Measurements from ENCODE around the gene GUCA2A. TPM values are rescaled to one million over a fixed set of nuclear protein-coding genes. Genes with fewer than 3 reads are reported as not detected.

The GUCA2A gene
- total RNA-seq, 4 donors from 2014 or later, result 6.0 TPM; not detected in 3

DNA sequence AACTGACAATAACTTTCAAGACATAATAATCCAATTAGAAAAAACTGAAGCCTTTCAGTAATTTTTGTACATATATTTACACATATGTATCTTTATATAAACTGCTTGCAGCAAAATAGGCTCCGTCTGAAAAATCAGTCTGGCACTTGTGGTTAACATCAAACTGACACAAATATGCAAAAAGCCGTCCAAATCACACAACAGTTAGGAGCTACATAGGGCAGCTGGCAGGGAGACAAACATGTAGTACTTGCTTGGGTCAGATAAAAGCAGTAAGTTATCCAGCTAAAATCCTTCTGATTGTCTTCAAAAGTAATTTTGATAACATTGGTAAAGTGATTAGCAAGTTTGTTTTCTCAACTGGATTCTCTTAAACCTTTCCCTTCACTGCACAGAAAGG lies 14.7 kb upstream of the GUCA2A start:
- H3K36me3 ChIP-seq, result peaks cover 0 to 5% of the 10 kb centered on the region in 2 donors
- no peak overlapping the region for H3K27ac ChIP-seq
- TF ChIP-seq POLR2A (IDR thresholded peaks at IDR 0.05) (no peak), CTCF (IDR thresholded peaks at IDR 0.05 in 4 of 5, conservative IDR thresholded peaks at IDR 0.05 in 1 of 5) (no peak)
- ATAC-seq (no peak), DNase-seq (no peak)
- H3K4me1 ChIP-seq, result no peaks in the 10 kb centered on the region
- no peak overlapping the region for H3K4me3 ChIP-seq
- in situ Hi-C loops (cut with MboI; ENCODE audit: low sequenced_read_pairs in 4 of 4) (loop anchor here in 2 of 4 donors (10.0 kb wide), 2 partner anchors 146 to 604 kb away; no protein-coding TSS in a partner anchor), intact Hi-C loops (cut with DNase I; ENCODE audit: low total_unique reads) (loop anchor here (10.0 kb wide), 1 partner anchor 276 kb away; the partner anchor contains the start of genes PPCS and ZMYND12)
- no peaks in the 10 kb centered on the region for H3K27me3 ChIP-seq
- no peaks in the 10 kb centered on the region for H3K9me3 ChIP-seq

GRCh38 chr1:42178249-42178648 lies 13.7 kb upstream of the GUCA2A start:
- ATAC-seq, result no peak
- intact Hi-C loops (cut with DNase I; ENCODE audit: low total_unique reads), result loop anchor here (10.0 kb wide), 1 partner anchor 277 kb away; the partner anchor contains the start of genes PPCS and ZMYND12
- no peak for DNase-seq
- TF ChIP-seq CTCF (IDR thresholded peaks at IDR 0.05 in 4 of 5, conservative IDR thresholded peaks at IDR 0.05 in 1 of 5), result no peak
- H3K27me3 ChIP-seq, result no peaks in the 10 kb centered on the region
- peaks cover 0 to 5% of the 10 kb centered on the region in 2 donors for H3K36me3 ChIP-seq
- H3K27ac ChIP-seq, result no peak overlapping the region
- in situ Hi-C loops (cut with MboI; ENCODE audit: low sequenced_read_pairs in 4 of 4), result loop anchor here in 2 of 4 donors (10.0 kb wide), 2 partner anchors 147 to 603 kb away; no protein-coding TSS in a partner anchor
- H3K4me3 ChIP-seq, result no peak overlapping the region
- peaks cover 6% of the 10 kb centered on the region in 2 donors for H3K4me1 ChIP-seq
- H3K9me3 ChIP-seq, result no peaks in the 10 kb centered on the region

DNA sequence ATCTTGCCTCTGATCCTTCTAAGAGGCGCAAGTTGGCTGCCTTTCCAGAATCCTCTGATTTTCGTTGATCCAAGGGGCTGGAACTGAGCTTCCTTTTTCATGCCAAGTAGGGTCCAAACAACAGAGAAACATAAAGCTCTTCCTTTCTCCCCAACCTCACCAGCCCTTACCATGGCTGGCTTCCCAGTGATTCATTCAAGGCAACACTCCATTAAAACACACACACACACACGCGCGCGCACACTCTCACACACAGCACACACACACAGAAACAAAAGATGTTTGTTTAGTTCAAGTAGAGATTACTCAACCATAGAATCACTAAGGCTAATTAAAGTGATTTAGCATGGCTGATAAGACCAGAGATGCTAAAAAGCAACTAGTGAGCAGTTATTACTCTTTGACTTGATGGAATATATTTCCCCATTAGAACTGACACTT lies 13.0 kb upstream of the GUCA2A start:
- Histone ChIP-seq H3K27me3 (no peaks in the 10 kb centered on the region), H3K27ac (no peak overlapping the region), H3K4me1 (peaks cover 13% of the 10 kb centered on the region in 2 donors), H3K36me3 (peaks cover 0 to 5% of the 10 kb centered on the region in 2 donors), H3K9me3 (no peaks in the 10 kb centered on the region), H3K4me3 (no peak overlapping the region)
- intact Hi-C loops (cut with DNase I; ENCODE audit: low total_unique reads), result loop anchor here (10.0 kb wide), 1 partner anchor 277 kb away; the partner anchor contains the start of genes PPCS and ZMYND12
- TF ChIP-seq POLR2A (IDR thresholded peaks at IDR 0.05) (no peak), CTCF (IDR thresholded peaks at IDR 0.05 in 4 of 5, conservative IDR thresholded peaks at IDR 0.05 in 1 of 5) (no peak)
- DNase-seq, result no peak
- in situ Hi-C loops (cut with MboI; ENCODE audit: low sequenced_read_pairs in 4 of 4), result loop anchor here in 2 of 4 donors (10.0 kb wide), 2 partner anchors 147 to 603 kb away; no protein-coding TSS in a partner anchor
- no peak for ATAC-seq

DNA sequence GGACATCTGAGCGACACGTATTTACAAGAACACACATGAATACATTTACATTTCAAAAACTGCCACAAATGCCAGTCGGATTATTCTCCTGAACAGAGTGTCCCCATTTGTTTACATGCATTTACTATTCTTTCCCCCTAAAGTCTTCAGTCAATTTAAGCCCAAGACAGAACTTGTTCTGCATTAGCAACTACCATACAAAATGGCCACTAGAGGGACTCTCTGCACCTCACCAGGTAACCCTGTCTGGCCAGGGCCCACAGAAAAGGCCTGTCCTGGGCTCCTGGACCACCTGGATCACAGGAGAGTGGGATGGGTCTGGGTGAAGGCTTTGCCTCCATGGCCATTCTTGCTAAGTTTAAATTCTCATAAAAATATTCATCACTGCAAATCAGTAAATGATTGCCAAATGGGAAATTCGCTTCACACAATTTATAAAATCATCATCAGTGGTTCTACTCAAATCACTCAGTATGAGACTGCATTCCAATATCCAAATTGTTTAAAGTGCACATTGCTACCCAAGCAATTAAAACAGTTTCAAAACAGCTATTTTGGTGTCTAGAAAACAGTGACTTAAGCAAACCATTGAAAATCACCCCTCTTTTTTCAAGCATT lies 12.5 kb upstream of the GUCA2A start:
- intact Hi-C loops (cut with DNase I; ENCODE audit: low total_unique reads), result loop anchor here (10.0 kb wide), 1 partner anchor 278 kb away; the partner anchor contains the start of genes PPCS and ZMYND12
- Histone ChIP-seq H3K9me3 (no peaks in the 10 kb centered on the region), H3K36me3 (peaks cover 0 to 5% of the 10 kb centered on the region in 2 donors), H3K27ac (no peak overlapping the region), H3K4me1 (peaks cover 13 to 18% of the 10 kb centered on the region in 2 donors), H3K27me3 (no peaks in the 10 kb centered on the region), H3K4me3 (no peak overlapping the region)
- TF ChIP-seq CTCF (IDR thresholded peaks at IDR 0.05 in 4 of 5, conservative IDR thresholded peaks at IDR 0.05 in 1 of 5) (peak; percentile 38 to 70 (median 53)), POLR2A (IDR thresholded peaks at IDR 0.05) (no peak)
- ATAC-seq, result peak in 1 of 2 donors; percentile 40
- in situ Hi-C loops (cut with MboI; ENCODE audit: low sequenced_read_pairs in 4 of 4), result loop anchor here in 2 of 4 donors (10.0 kb wide), 2 partner anchors 148 to 602 kb away; no protein-coding TSS in a partner anchor
- no peak for DNase-seq
